Fibroblast of lung (primary cell): ENCODE data around the gene PDE9A. TPM values are rescaled to one million over a fixed set of nuclear protein-coding genes. Genes with fewer than 3 reads are reported as not detected.

Source experiments
- DNase-seq, 2 donors: peaks; one replicate each; pipeline versions ENCODE4 v3.0.0 to v3.0.0-alpha.2; 2010; ENCODE audit warnings: low read depth in 2 of 2
- H2AFZ ChIP-seq: 2 replicates; pipeline ENCODE4 v1.5.1; 2012; ENCODE audit warnings: low read length, control low read depth, inconsistent platforms
- H3K27ac ChIP-seq: 2 replicates; pipeline ENCODE4 v1.5.1; 2011; ENCODE audit warnings: low read length, control low read depth; ENCODE audit not compliant: insufficient read depth
- H3K27me3 ChIP-seq: 2 replicates; pipeline ENCODE4 v1.5.1; 2011; ENCODE audit warnings: mild to moderate bottlenecking, low read length; ENCODE audit not compliant: control insufficient read depth, insufficient read depth
- H3K36me3 ChIP-seq: 2 replicates; pipeline ENCODE4 v1.5.1; 2011; ENCODE audit warnings: low read length; ENCODE audit not compliant: control insufficient read depth, insufficient read depth
- H3K4me1 ChIP-seq: 2 replicates; pipeline ENCODE4 v1.5.1; 2011; ENCODE audit warnings: low read length; ENCODE audit not compliant: control insufficient read depth, insufficient read depth; ENCODE audit errors: extremely low read depth
- H3K4me2 ChIP-seq: 2 replicates; pipeline ENCODE4 v1.5.1; 2011; ENCODE audit warnings: low read length, control low read depth; ENCODE audit not compliant: insufficient read depth; ENCODE audit errors: extremely low read depth
- H3K4me3 ChIP-seq, 4 experiments: fragments of 200-600 bp in 1 of 4; sonication (generic) in 1 of 4; replicated peaks in 1 of 4; 2 replicates each; pipeline ENCODE4 v1.5.1; 2011 to 2016; ENCODE audit warnings: low read length in 4 of 4, low read depth in 3 of 4, mild to moderate bottlenecking in 3 of 4, control low read depth in 2 of 4, inconsistent platforms in 1 of 4, mixed read lengths in 1 of 4; ENCODE audit not compliant: insufficient read depth in 1 of 4; ENCODE audit errors: control extremely low read depth in 1 of 4
- H3K79me2 ChIP-seq: 2 replicates; pipeline ENCODE4 v1.5.1; 2012; ENCODE audit warnings: mild to moderate bottlenecking, low read length, inconsistent platforms; ENCODE audit not compliant: control insufficient read depth, insufficient read depth
- H3K9ac ChIP-seq: 2 replicates; pipeline ENCODE4 v1.5.1; 2011; ENCODE audit warnings: mild to moderate bottlenecking, low read length, control low read depth; ENCODE audit not compliant: insufficient read depth
- H3K9me3 ChIP-seq: 2 replicates; pipeline ENCODE4 v1.5.1; 2012; ENCODE audit warnings: low read depth, low read length; ENCODE audit not compliant: control insufficient read depth, insufficient read depth
- H4K20me1 ChIP-seq: 2 replicates; pipeline ENCODE4 v1.5.1; 2011; ENCODE audit warnings: low read length; ENCODE audit not compliant: control insufficient read depth, insufficient read depth; ENCODE audit errors: extremely low read depth
- CTCF ChIP-seq, 2 donors: IDR thresholded peaks in 1 of 2; conservative IDR thresholded peaks in 1 of 2; 1 replicate in 1 of 2; 2 replicates in 1 of 2; pipeline ENCODE4 v1.5.1; 2011 to 2012; ENCODE audit warnings: low read length in 2 of 2, control low read depth in 1 of 2, inconsistent platforms in 1 of 2, low read depth in 1 of 2, mild to moderate bottlenecking in 1 of 2
- EZH2 ChIP-seq: IDR thresholded peaks from 2 replicates; pipeline ENCODE4 v1.5.1; 2012; ENCODE audit warnings: low read length, control low read depth, mild to moderate bottlenecking; ENCODE audit errors: missing control alignments
- polyA plus RNA-seq, 2 donors: library from polyadenylated mRNA; depleted of rRNA in 1 of 2; stranded (reverse) in 1 of 2; unstranded in 1 of 2; fragments of >200 nt; gene quantifications; 2 replicates each; pipeline ENCODE4 v1.2.1, GENCODE V29; 2011 to 2012; ENCODE audit warnings: missing spikeins in 1 of 2
- total RNA-seq: library from RNA; depleted of rRNA; stranded (reverse); fragments of >200 nt; gene quantifications from 2 replicates; pipeline ENCODE4 v1.2.1, GENCODE V29; 2014

Gene PDE9A
- total and polyA plus RNA-seq, 2 donors (not counting 1 experiment from before 2014, with no cell fraction given): 1.8 to 4.4 TPM

- H3K4me1 ChIP-seq: peaks cover 8% of the 10 kb centered on the region
- H2AFZ ChIP-seq: no peak overlapping the region
- DNase-seq: no peak
- no peak overlapping the region for H3K4me3 ChIP-seq
- H3K36me3 ChIP-seq: no peaks in the 10 kb centered on the region
- H3K27ac ChIP-seq: no peak overlapping the region
- no peaks in the 10 kb centered on the region for H4K20me1 ChIP-seq
- H3K9ac ChIP-seq: no peak overlapping the region
- no peak overlapping the region for H3K4me2 ChIP-seq
- no peak for TF ChIP-seq EZH2
- H3K9me3 ChIP-seq: no peaks in the 10 kb centered on the region
- H3K79me2 ChIP-seq: no peaks in the 10 kb centered on the region
- no peaks in the 10 kb centered on the region for H3K27me3 ChIP-seq
These were observed 21.1 kb upstream of the PDE9A start for GRCh38 chr21:42632336-42632751.

- Histone ChIP-seq H3K4me3 (no peak overlapping the region), H3K9ac (no peak overlapping the region), H4K20me1 (no peaks in the 10 kb centered on the region), H3K9me3 (no peaks in the 10 kb centered on the region), H3K4me2 (no peak overlapping the region), H3K27ac (no peak overlapping the region), H3K36me3 (no peaks in the 10 kb centered on the region), H3K79me2 (no peaks in the 10 kb centered on the region), H3K27me3 (no peaks in the 10 kb centered on the region), H2AFZ (no peak overlapping the region), H3K4me1 (peaks cover 8% of the 10 kb centered on the region)
- TF ChIP-seq CTCF (conservative IDR thresholded peaks at IDR 0.05 in 1 of 2, IDR thresholded peaks at IDR 0.05 in 1 of 2; ENCODE audit: low read depth in 1 of 2, low read length in 2 of 2) (no peak), EZH2 (no peak)
- DNase-seq: no peak
These were observed 20.4 kb upstream of the PDE9A start for GRCh38 chr21:42632771-42633690.

GRCh38 chr21:42633858-42634257, 19.6 kb upstream of the PDE9A start:
- no peaks in the 10 kb centered on the region for H3K36me3 ChIP-seq
- TF ChIP-seq EZH2 (no peak), CTCF (conservative IDR thresholded peaks at IDR 0.05 in 1 of 2, IDR thresholded peaks at IDR 0.05 in 1 of 2; ENCODE audit: low read depth in 1 of 2, low read length in 2 of 2) (no peak)
- no peaks in the 10 kb centered on the region for H3K27me3 ChIP-seq
- H3K9me3 ChIP-seq: no peaks in the 10 kb centered on the region
- H3K9ac ChIP-seq: no peak overlapping the region
- H3K4me2 ChIP-seq: no peak overlapping the region
- DNase-seq: no peak
- H3K79me2 ChIP-seq: no peaks in the 10 kb centered on the region
- H3K27ac ChIP-seq: no peak overlapping the region
- no peak overlapping the region for H2AFZ ChIP-seq
- no peak overlapping the region for H3K4me3 ChIP-seq
- peaks cover 8% of the 10 kb centered on the region for H3K4me1 ChIP-seq
- no peaks in the 10 kb centered on the region for H4K20me1 ChIP-seq
